GM18499 (cell line): ENCODE data around the gene RMND5B.

Source experiments
- ATAC-seq: cut with Tn5 transposase; IDR thresholded peaks from one replicate; pipeline ENCODE4 v1.9.1; 2021; ENCODE audit warnings: moderate number of reproducible peaks; ENCODE audit not compliant: insufficient read depth, unreplicated experiment

RMND5B gene

GRCh38 chr5:178113141-178113787 lies 17.6 kb upstream of the RMND5B start, which contains the start of gene N4BP3:
Gene N4BP3, plus strand, starts transcription at chr5:178113532. Its CDS starts 6,052 bp downstream, at chr5:178119584.
- peak; percentile 33 for ATAC-seq

GRCh38 chr5:178113841-178114324 lies 16.9 kb upstream of the RMND5B start:
- no peak for ATAC-seq

- ATAC-seq = no peak
Measured at GRCh38 chr5:178114325-178115135, 16.3 kb upstream of the RMND5B start.

- no peak for ATAC-seq
Measured at GRCh38 chr5:178115136-178115813, 15.5 kb upstream of the RMND5B start.

GRCh38 chr5:178115814-178116142 lies 15.0 kb upstream of the RMND5B start:
- ATAC-seq = no peak

GRCh38 chr5:178116143-178116885 lies 14.5 kb upstream of the RMND5B start:
- no peak for ATAC-seq

GRCh38 chr5:178117923-178118701 lies 12.7 kb upstream of the RMND5B start:
- no peak for ATAC-seq

GRCh38 chr5:178119915-178120606 lies 10.8 kb upstream of the RMND5B start:
- no peak for ATAC-seq

- ATAC-seq = peak; percentile 63
Measured at GRCh38 chr5:178120607-178121357, 10.0 kb upstream of the RMND5B start.

GRCh38 chr5:178121391-178122276 lies 9.2 kb upstream of the RMND5B start:
- no peak for ATAC-seq

- ATAC-seq = no peak
Measured at GRCh38 chr5:178122346-178122745, 8.5 kb upstream of the RMND5B start.

- no peak for ATAC-seq
Measured at GRCh38 chr5:178123094-178123965, 7.5 kb upstream of the RMND5B start.

- ATAC-seq = no peak
Measured at GRCh38 chr5:178123966-178124925, 6.6 kb upstream of the RMND5B start.

GRCh38 chr5:178125253-178125906 lies 5.4 kb upstream of the RMND5B start:
- ATAC-seq = no peak

- ATAC-seq = no peak
Measured at GRCh38 chr5:178126556-178126955, 4.3 kb upstream of the RMND5B start.
